Measurements from ENCODE around the gene AKT2.
"Not testable (repeated sequence)": the region's sequence is repeated elsewhere in the genome, so short reads cannot be mapped to it uniquely, and the experiment has no call there.

AKT2 gene

DNA sequence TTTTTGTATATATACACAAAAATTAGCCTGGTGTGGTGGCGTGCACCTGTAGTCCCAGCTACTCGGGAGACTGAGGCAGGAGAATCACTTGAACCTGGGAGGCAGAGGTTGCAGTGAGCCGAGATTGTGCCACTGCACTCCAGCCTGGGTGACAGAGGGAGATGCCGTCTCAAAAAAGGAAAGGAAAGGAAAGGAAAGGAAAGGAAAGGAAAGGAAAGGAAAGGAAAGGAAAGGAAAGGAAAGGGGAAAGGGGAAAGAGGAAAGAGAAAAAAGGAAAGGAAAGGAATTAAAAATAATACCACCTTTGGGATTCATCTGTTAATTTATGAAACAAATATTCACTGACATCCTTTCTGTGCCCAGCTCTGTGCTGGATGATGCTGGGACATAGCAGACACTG lies 66.1 kb downstream of the AKT2 start:
- H3K36me3 ChIP-seq (ENCODE audit: control insufficient read depth, insufficient read depth, low read length); DNase-seq (ENCODE audit: low read depth, low spot score); H3K9me3 ChIP-seq (ENCODE audit: control insufficient read depth, insufficient read depth, low read length); H3K27ac ChIP-seq (ENCODE audit: low read length); H3K27me3 ChIP-seq (ENCODE audit: control insufficient read depth, insufficient read depth, low read length); H3K4me3 ChIP-seq (ENCODE audit: low read length); H3K4me1 ChIP-seq (ENCODE audit: control insufficient read depth, insufficient read depth, low read length): not testable (repeated sequence)
- WGBS (ENCODE audit: insufficient coverage, insufficient read length), result no CpG with 5 or more reads among the region's 4 CpGs

DNA sequence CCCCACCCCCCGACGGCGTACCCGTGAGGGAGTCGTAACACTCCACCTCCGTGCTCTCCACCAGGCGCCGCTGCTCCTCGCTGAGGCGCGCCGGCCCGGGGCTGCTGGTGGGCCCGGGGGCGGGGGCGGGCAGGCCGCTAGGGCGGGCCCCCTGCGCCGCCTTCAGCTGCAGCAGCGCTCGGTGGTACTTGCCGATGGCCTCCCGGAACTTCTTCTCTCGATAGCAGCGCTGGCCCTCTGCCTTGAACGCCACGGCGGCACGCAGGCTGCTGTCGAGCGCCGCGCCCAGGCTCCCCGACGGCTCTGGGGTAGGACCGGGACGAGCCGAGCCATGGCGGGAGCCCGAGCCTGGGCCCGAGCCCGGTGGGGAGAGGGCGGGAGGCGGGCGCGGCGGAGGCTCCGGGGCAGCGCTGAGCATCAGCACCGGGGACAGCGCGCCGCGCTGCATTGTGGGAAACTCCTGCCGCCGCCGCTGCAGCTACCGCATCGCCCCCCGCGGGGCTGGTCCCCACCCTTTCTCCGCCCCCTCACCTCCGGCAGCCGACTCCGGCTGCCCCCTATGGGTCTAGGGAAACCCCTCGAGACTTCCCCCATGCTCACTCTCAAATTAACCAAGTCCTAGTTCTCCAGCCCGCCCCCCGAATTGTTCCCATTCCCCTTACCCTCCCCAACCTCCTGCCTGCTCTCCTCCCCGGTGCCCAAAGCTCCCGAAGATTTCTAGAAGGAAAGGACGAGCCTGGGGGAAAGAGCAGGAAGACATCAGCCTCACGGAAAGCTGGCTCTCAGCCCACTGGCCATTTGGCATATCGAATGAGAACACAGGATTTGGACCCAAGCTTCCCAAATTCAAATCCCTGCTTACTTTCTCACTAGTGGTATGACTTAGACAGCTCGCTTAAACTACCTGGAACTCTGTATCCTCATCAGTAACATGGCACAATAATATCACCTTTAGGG lies 66.9 kb downstream of the AKT2 start, which contains the start of gene TTC9B:
TSS of gene TTC9B (minus strand) at position 451 of the 957 bp plus-strand sequence. CDS start at position 448, 3 bp downstream.
- Histone ChIP-seq H3K27me3 (ENCODE audit: control insufficient read depth, insufficient read depth, low read length) (no peaks in the 10 kb centered on the region), H3K27ac (ENCODE audit: low read length) (no peak within 1 kb of the TSS), H3K9me3 (ENCODE audit: control insufficient read depth, insufficient read depth, low read length) (no peaks in the 10 kb centered on the region), H3K4me3 (ENCODE audit: low read length) (peak within 1 kb of the TSS; percentile 7; the same call in 1 of the 2 replicates), H3K4me1 (ENCODE audit: control insufficient read depth, insufficient read depth, low read length) (peaks cover 4% of the 10 kb centered on the region; the same call in 1 of the 2 replicates), H3K36me3 (ENCODE audit: control insufficient read depth, insufficient read depth, low read length) (no peaks in the 10 kb centered on the region; the same call in 1 of the 2 replicates)
- WGBS (ENCODE audit: insufficient coverage, insufficient read length), result no CpG with 5 or more reads among the region's 75 CpGs
- DNase-seq (ENCODE audit: low read depth, low spot score), result no peak

DNA sequence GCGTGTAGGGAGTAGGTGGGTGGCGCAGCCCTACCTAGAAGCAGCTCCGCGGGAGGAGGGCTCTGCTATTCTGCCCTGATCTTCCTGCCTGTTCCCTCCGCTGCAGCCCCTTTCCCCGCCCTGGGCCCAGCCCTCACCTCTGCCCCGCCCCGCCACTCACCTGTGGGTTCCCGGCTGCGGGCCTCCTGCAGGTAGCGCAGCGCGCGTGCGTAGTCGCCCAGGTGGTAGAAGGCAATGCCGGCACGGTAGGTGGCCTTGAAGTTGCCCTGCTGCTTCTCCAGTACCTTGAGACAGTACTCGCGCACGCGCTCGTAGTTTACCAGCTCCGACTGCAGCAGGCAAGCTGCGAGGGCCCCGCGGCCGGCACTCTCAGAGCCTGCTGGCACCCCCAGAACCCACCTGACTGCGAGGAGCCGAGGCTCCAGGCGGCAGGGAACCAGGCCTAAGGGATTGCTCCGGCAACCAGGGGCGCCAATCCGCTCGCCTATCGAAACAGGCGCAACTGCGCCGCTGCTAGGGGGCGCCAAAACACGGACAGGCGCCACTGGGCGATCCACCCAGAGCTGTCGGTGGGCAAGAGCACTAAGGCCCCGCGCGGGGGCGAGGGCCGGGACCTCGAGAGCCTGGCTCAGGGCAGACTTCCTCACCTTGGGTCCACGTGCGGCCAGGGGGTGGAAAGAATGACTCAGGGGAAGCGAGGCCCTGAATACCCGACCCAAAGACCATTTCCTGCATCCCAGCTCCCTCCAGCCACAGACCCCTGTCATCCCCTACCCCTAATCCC lies 67.9 kb downstream of the AKT2 start:
- Histone ChIP-seq H3K36me3 (ENCODE audit: control insufficient read depth, insufficient read depth, low read length) (peaks cover under 1% of the 10 kb centered on the region; the same call in 1 of the 2 replicates), H3K27ac (ENCODE audit: low read length) (no peak overlapping the region), H3K27me3 (ENCODE audit: control insufficient read depth, insufficient read depth, low read length) (no peaks in the 10 kb centered on the region), H3K9me3 (ENCODE audit: control insufficient read depth, insufficient read depth, low read length) (no peaks in the 10 kb centered on the region), H3K4me3 (ENCODE audit: low read length) (peak overlapping the region; percentile 7; the same call in 1 of the 2 replicates), H3K4me1 (ENCODE audit: control insufficient read depth, insufficient read depth, low read length) (peaks cover 4% of the 10 kb centered on the region; the same call in 1 of the 2 replicates)
- WGBS (ENCODE audit: insufficient coverage, insufficient read length), result no CpG with 5 or more reads among the region's 54 CpGs
- DNase-seq (ENCODE audit: low read depth, low spot score), result no peak

DNA sequence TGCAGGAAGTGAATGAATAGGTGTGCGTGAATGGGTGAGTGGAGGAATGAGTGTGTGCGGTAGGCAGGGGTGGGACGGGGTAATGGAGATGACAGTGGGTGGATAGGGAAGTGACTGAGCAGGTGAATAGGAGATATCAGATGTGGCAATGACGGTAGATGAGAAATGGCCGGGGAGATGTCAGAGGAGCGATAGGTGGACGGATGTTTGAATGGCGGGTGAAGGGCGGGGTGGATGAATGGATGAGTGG lies 68.4 kb downstream of the AKT2 start:
- Histone ChIP-seq H3K4me3 (ENCODE audit: low read length) (peak overlapping the region; percentile 7; the same call in 1 of the 2 replicates), H3K36me3 (ENCODE audit: control insufficient read depth, insufficient read depth, low read length) (peaks cover 2% of the 10 kb centered on the region; the same call in 1 of the 2 replicates), H3K27ac (ENCODE audit: low read length) (no peak overlapping the region), H3K9me3 (ENCODE audit: control insufficient read depth, insufficient read depth, low read length) (no peaks in the 10 kb centered on the region), H3K4me1 (ENCODE audit: control insufficient read depth, insufficient read depth, low read length) (peaks cover 4% of the 10 kb centered on the region; the same call in 1 of the 2 replicates), H3K27me3 (ENCODE audit: control insufficient read depth, insufficient read depth, low read length) (no peaks in the 10 kb centered on the region)
- WGBS (ENCODE audit: insufficient coverage, insufficient read length), result 100% methylated on average over 2 of the region's 9 CpGs
- DNase-seq (ENCODE audit: low read depth, low spot score), result no peak

DNA sequence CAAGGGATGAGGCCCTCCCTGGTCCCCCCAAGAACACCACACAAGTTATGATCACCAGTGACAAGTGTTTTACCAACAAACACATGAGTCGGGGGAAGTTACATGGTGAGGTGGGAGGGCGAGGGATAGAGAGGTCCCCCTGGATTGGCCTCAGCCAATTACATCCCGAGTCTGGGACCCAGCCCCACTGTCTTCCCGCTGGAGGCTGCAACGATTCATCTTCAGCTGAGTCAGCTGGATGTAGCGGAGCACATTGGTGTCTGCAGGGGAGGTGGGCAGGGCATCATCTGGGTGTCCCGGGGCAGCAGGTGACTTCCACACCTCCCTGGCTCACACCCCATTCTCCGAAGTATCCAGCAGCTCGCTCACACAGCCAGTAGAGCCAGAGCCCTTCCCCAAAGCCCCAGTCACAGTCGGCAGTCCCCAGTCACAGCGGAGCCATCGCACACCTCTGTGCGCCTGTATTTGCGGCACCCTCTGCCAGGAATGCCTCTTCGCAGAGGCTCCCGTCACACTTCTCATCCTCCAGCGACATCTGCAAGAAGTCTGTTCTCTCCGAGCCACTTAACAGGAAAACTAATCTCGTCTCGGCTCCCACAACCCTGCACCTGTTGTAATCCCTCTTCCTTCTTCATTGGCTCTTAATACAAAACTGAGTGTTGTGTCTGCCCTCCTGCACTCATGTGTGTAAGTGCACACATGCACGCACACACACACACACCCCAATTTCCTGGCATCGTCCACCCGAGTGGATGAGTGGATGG lies 69.0 kb downstream of the AKT2 start:
- Histone ChIP-seq H3K9me3 (ENCODE audit: control insufficient read depth, insufficient read depth, low read length) (no peaks in the 10 kb centered on the region), H3K4me3 (ENCODE audit: low read length) (no peak overlapping the region), H3K36me3 (ENCODE audit: control insufficient read depth, insufficient read depth, low read length) (peaks cover 2% of the 10 kb centered on the region; the same call in 1 of the 2 replicates), H3K4me1 (ENCODE audit: control insufficient read depth, insufficient read depth, low read length) (peaks cover 4% of the 10 kb centered on the region; the same call in 1 of the 2 replicates), H3K27ac (ENCODE audit: low read length) (no peak overlapping the region), H3K27me3 (ENCODE audit: control insufficient read depth, insufficient read depth, low read length) (no peaks in the 10 kb centered on the region)
- no CpG with 5 or more reads among the region's 23 CpGs for WGBS (ENCODE audit: insufficient coverage, insufficient read length)
- DNase-seq (ENCODE audit: low read depth, low spot score), result no peak

DNA sequence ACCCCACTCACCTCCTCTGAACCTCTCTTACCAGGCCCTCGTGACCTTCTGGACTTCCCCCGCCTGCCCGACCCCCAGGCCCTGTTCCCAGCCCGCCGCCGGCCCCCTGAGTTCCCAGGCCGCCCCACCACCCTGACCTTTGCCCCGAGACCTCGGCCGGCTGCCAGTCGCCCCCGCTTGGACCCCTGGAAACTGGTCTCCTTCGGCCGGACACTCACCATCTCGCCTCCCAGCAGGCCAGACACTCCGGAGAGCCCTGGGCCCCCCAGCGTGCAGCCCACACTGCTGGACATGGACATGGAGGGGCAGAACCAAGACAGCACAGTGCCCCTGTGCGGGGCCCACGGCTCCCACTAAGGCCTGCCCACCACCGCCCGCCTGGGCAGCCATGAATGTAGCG lies 70.2 kb downstream of the AKT2 start:
- no peak for DNase-seq (ENCODE audit: low read depth, low spot score)

DNA sequence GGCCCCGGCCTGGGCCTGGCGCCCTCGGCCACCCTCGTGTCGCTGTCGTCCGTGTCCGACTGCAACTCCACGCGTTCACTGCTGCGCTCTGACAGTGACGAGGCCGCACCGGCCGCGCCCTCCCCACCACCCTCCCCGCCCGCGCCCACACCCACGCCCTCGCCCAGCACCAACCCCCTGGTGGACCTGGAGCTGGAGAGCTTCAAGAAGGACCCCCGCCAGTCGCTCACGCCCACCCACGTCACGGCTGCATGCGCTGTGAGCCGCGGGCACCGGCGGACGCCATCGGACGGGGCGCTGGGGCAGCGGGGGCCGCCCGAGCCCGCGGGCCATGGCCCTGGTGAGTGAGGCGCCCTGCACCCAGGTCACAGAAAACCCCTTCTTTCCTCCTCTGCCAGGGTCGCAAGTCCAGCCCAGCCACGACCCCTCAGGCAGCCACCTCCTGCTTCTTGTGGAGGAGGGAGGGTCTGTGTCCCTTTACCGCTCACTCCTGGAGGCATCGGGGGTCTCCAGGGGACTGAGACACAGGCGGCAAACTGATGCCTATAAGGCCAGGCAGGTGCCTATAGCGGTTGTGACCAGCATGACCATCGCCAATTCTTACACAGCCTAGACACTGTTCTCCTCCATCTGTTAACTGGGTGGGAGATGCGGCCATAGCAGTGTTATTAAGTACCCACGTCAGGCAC lies 71.1 kb downstream of the AKT2 start:
- H3K4me1 ChIP-seq (ENCODE audit: control insufficient read depth, insufficient read depth, low read length), result peaks cover 4% of the 10 kb centered on the region; the same call in 1 of the 2 replicates
- no peak for DNase-seq (ENCODE audit: low read depth, low spot score)
- peaks cover 2% of the 10 kb centered on the region; the same call in 1 of the 2 replicates for H3K36me3 ChIP-seq (ENCODE audit: control insufficient read depth, insufficient read depth, low read length)
- WGBS (ENCODE audit: insufficient coverage, insufficient read length), result no CpG with 5 or more reads among the region's 50 CpGs
- no peak overlapping the region for H3K4me3 ChIP-seq (ENCODE audit: low read length)
- no peaks in the 10 kb centered on the region for H3K9me3 ChIP-seq (ENCODE audit: control insufficient read depth, insufficient read depth, low read length)
- no peaks in the 10 kb centered on the region for H3K27me3 ChIP-seq (ENCODE audit: control insufficient read depth, insufficient read depth, low read length)
- no peak overlapping the region for H3K27ac ChIP-seq (ENCODE audit: low read length)

More for the DNA sequence above, 70.2 kb downstream of the AKT2 start:
- WGBS (ENCODE audit: insufficient coverage, insufficient read length), result no CpG with 5 or more reads among the region's 22 CpGs
- Histone ChIP-seq H3K4me1 (ENCODE audit: control insufficient read depth, insufficient read depth, low read length) (peaks cover 4% of the 10 kb centered on the region; the same call in 1 of the 2 replicates), H3K36me3 (ENCODE audit: control insufficient read depth, insufficient read depth, low read length) (peaks cover 2% of the 10 kb centered on the region; the same call in 1 of the 2 replicates), H3K27ac (ENCODE audit: low read length) (no peak overlapping the region), H3K9me3 (ENCODE audit: control insufficient read depth, insufficient read depth, low read length) (no peaks in the 10 kb centered on the region), H3K4me3 (ENCODE audit: low read length) (no peak overlapping the region), H3K27me3 (ENCODE audit: control insufficient read depth, insufficient read depth, low read length) (no peaks in the 10 kb centered on the region)

DNA sequence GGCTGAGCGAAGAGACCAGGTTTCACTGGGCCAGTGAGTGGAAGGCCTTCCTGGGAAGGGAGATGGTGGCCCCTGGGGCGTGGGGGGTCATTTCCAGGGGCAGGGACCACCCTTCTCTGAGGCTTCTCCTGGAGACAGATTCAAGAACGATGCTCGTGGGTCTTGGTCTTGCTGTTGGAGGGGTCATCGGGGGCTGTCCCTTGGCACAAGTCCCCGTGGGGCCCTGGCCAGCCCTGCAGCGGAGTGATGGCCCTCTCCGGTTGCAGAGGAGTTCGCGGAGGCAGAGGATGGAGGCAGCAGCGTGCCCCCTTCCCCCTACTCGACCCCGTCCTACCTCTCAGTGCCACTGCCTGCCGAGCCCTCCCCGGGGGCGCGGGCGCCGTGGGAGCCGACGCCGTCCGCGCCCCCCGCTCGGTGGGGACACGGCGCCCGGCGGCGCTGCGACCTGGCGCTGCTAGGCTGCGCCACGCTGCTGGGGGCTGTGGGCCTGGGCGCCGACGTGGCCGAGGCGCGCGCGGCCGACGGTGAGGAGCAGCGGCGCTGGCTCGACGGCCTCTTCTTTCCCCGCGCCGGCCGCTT lies 71.8 kb downstream of the AKT2 start:
- Histone ChIP-seq H3K27ac (ENCODE audit: low read length) (no peak overlapping the region), H3K27me3 (ENCODE audit: control insufficient read depth, insufficient read depth, low read length) (no peaks in the 10 kb centered on the region), H3K4me1 (ENCODE audit: control insufficient read depth, insufficient read depth, low read length) (peaks cover 4% of the 10 kb centered on the region; the same call in 1 of the 2 replicates), H3K9me3 (ENCODE audit: control insufficient read depth, insufficient read depth, low read length) (no peaks in the 10 kb centered on the region), H3K36me3 (ENCODE audit: control insufficient read depth, insufficient read depth, low read length) (peaks cover 2% of the 10 kb centered on the region; the same call in 1 of the 2 replicates), H3K4me3 (ENCODE audit: low read length) (no peak overlapping the region)
- no CpG with 5 or more reads among the region's 53 CpGs for WGBS (ENCODE audit: insufficient coverage, insufficient read length)
- DNase-seq (ENCODE audit: low read depth, low spot score), result no peak

DNA sequence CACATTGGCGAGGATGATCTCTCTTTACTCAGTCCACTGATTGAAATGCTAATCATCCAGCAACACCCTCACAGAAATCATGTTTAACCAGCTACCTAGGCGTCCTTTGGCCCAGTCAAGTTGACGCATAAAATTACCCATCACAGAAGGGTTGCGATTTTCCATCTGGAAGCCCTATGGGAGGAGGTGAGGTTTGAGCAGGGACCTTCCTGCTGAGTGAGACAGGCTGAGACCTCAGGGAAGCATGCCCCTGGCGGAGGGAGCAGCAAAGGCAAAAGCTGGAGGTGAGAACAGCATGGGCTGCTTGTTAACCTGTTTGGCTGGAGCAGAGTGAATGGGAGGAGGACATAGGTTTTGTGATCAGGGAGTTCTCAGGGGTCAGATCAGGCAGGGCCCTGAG lies 74.3 kb downstream of the AKT2 start:
- H3K9me3 ChIP-seq (ENCODE audit: control insufficient read depth, insufficient read depth, low read length), result no peaks in the 10 kb centered on the region
- H3K4me1 ChIP-seq (ENCODE audit: control insufficient read depth, insufficient read depth, low read length), result no peaks in the 10 kb centered on the region
- H3K27ac ChIP-seq (ENCODE audit: low read length), result no peak overlapping the region
- H3K4me3 ChIP-seq (ENCODE audit: low read length), result no peak overlapping the region
- H3K27me3 ChIP-seq (ENCODE audit: control insufficient read depth, insufficient read depth, low read length), result no peaks in the 10 kb centered on the region
- WGBS (ENCODE audit: insufficient coverage, insufficient read length), result no CpG with 5 or more reads among the region's 5 CpGs
- no peak for DNase-seq (ENCODE audit: low read depth, low spot score)
- H3K36me3 ChIP-seq (ENCODE audit: control insufficient read depth, insufficient read depth, low read length), result peaks cover 3% of the 10 kb centered on the region; the same call in 1 of the 2 replicates
